WTC11 (cell line): Measurements from ENCODE around the gene CLNK. TPM values are rescaled to one million over a fixed set of nuclear protein-coding genes. Genes with fewer than 3 reads are reported as not detected.

Source experiments
- ATAC-seq: fragments of 200-7000 bp; cut with Tn5 transposase; 2 replicates; pipeline ENCODE4 v1.10.0; 2021; ENCODE audit warnings: mild to moderate bottlenecking, moderate library complexity
- CTCF ChIA-PET: fragments of 300-600 bp; sonication (Branson Sonifier 250); formaldehyde crosslinking; loops from one replicate; lab custom pipeline; 2021; ENCODE audit warnings: antibody characterized with exemption; lab: Charles Lee
- POLR2A ChIA-PET: fragments of 350-600 bp; sonication (Branson Sonifier 250); formaldehyde crosslinking; loops from one replicate; lab custom pipeline; 2021; ENCODE audit warnings: antibody characterized with exemption; lab: Charles Lee
- DNase-seq: peaks from one replicate; pipeline ENCODE4 v3.0.0; 2021; ENCODE audit warnings: low spot score
- H3K27ac Mint-ChIP-seq: 2 replicates; pipeline ENCODE4 v1.8.0; 2021; ENCODE audit warnings: mixed read lengths
- H3K27me3 Mint-ChIP-seq: 2 replicates; pipeline ENCODE4 v1.8.0; 2021; ENCODE audit warnings: low read depth, mild to moderate bottlenecking, moderate library complexity, mixed read lengths
- H3K36me3 Mint-ChIP-seq: 2 replicates; pipeline ENCODE4 v1.8.0; 2021; ENCODE audit warnings: mixed read lengths
- H3K4me1 Mint-ChIP-seq: 2 replicates; pipeline ENCODE4 v1.8.0; 2022; ENCODE audit warnings: mixed read lengths
- H3K4me3 Mint-ChIP-seq: 2 replicates; pipeline ENCODE4 v1.8.0; 2021; ENCODE audit warnings: mild to moderate bottlenecking, moderate library complexity, mixed read lengths
- H3K9me3 Mint-ChIP-seq: 2 replicates; pipeline ENCODE4 v1.8.0; 2021; ENCODE audit warnings: mixed read lengths
- ARID4B ChIP-seq: sonication (generic); formaldehyde crosslinking; IDR thresholded peaks from 2 replicates; pipeline ENCODE4 v1.8.0; 2023; ENCODE audit warnings: missing genetic modification reagents, mild to moderate bottlenecking, borderline replicate concordance
- ATF1 ChIP-seq: sonication (generic); formaldehyde crosslinking; IDR thresholded peaks from 2 replicates; pipeline ENCODE4 v1.8.1; 2023; ENCODE audit warnings: mild to moderate bottlenecking, moderate library complexity, missing genetic modification reagents
- CBFB ChIP-seq: sonication (generic); formaldehyde crosslinking; IDR thresholded peaks from 2 replicates; pipeline ENCODE4 v1.8.1; 2022; ENCODE audit warnings: mild to moderate bottlenecking, low read depth, missing genetic modification reagents
- CREB1 ChIP-seq: sonication (generic); formaldehyde crosslinking; IDR thresholded peaks from 2 replicates; pipeline ENCODE4 v1.8.0; 2023; ENCODE audit warnings: mild to moderate bottlenecking, missing genetic modification reagents
- CTCF ChIP-seq: fragments of 200-600 bp; IDR thresholded peaks from 2 replicates; pipeline ENCODE4 v1.8.0; 2022; ENCODE audit warnings: antibody characterized with exemption
- ESRRA ChIP-seq: sonication (generic); formaldehyde crosslinking; IDR thresholded peaks from 2 replicates; pipeline ENCODE4 v1.8.1; 2022; ENCODE audit warnings: mild to moderate bottlenecking, missing genetic modification reagents, borderline replicate concordance
- IRF2 ChIP-seq: sonication (generic); formaldehyde crosslinking; IDR thresholded peaks from 2 replicates; pipeline ENCODE4 v1.8.0; 2022; ENCODE audit warnings: low read depth, missing genetic modification reagents, borderline replicate concordance
- KAT7 ChIP-seq: sonication (generic); formaldehyde crosslinking; IDR thresholded peaks from 2 replicates; pipeline ENCODE4 v1.8.1; 2023; ENCODE audit warnings: missing genetic modification reagents, mild to moderate bottlenecking, borderline replicate concordance
- MLX ChIP-seq: sonication (generic); formaldehyde crosslinking; IDR thresholded peaks from 2 replicates; pipeline ENCODE4 v1.8.1; 2023; ENCODE audit warnings: mild to moderate bottlenecking, missing genetic modification reagents, moderate library complexity
- TEAD4 ChIP-seq: sonication (generic); formaldehyde crosslinking; IDR thresholded peaks from 2 replicates; pipeline ENCODE4 v1.8.0; 2022; ENCODE audit warnings: mild to moderate bottlenecking, missing genetic modification reagents
- TP53 ChIP-seq: sonication (generic); formaldehyde crosslinking; IDR thresholded peaks from 2 replicates; pipeline ENCODE4 v1.8.1; 2023; ENCODE audit warnings: mild to moderate bottlenecking, missing genetic modification reagents
- ZNF121 ChIP-seq: sonication (generic); formaldehyde crosslinking; IDR thresholded peaks from 2 replicates; pipeline ENCODE4 v1.8.0; 2023; ENCODE audit warnings: missing genetic modification reagents
- ZNF396 ChIP-seq: fragments of 250-450 bp; sonication (Bioruptor Pico); IDR thresholded peaks from 2 replicates; pipeline ENCODE4 v1.8.0; 2021; ENCODE audit warnings: mild to moderate bottlenecking, moderate library complexity, borderline replicate concordance
- ZNF671 ChIP-seq: fragments of 250-450 bp; sonication (Bioruptor Pico); IDR thresholded peaks from 2 replicates; pipeline ENCODE4 v1.8.0; 2021; ENCODE audit warnings: mild to moderate bottlenecking
- ZSCAN18 ChIP-seq: fragments of 250-450 bp; sonication (Bioruptor Pico); IDR thresholded peaks from 2 replicates; pipeline ENCODE4 v2.1.2; 2022; ENCODE audit warnings: mild to moderate bottlenecking, moderate library complexity
- total RNA-seq: library from RNA; stranded (reverse); gene quantifications from 3 replicates; pipeline ENCODE4 v1.2.3, GENCODE V29; 2021
- TF ChIP-seq, protein P1 (sequence below): sonication (generic); formaldehyde crosslinking; IDR thresholded peaks from 2 replicates; pipeline ENCODE4 v1.8.1; 2022; ENCODE audit warnings: missing genetic modification reagents, borderline replicate concordance
- TF ChIP-seq, protein P2 (sequence below): fragments of 250-450 bp; sonication (Bioruptor Pico); IDR thresholded peaks from 2 replicates; pipeline ENCODE4 v1.9.0; 2021; ENCODE audit warnings: mild to moderate bottlenecking
- TF ChIP-seq, protein P3 (sequence below): sonication (generic); formaldehyde crosslinking; IDR thresholded peaks from 2 replicates; pipeline ENCODE4 v1.8.0; 2022; ENCODE audit warnings: mild to moderate bottlenecking, missing genetic modification reagents
- TF ChIP-seq, protein P4 (sequence below): sonication (generic); formaldehyde crosslinking; IDR thresholded peaks from 2 replicates; pipeline ENCODE4 v1.8.1; 2023; ENCODE audit warnings: mild to moderate bottlenecking, missing genetic modification reagents, moderate library complexity

CLNK gene
- total RNA-seq, 1 experiment from 2014 or later = not detected

- TF ChIP-seq MLX (CRISPR knock-in tag) (no peak), ZNF121 (no peak), ZNF671 (CRISPR knock-in tag) (no peak)
Measured at GRCh38 chr4:10599574-10599973, 85.0 kb downstream of the CLNK start (continued).

- Mint-ChIP-seq H3K4me3 (no peak overlapping the region), H3K27ac (no peak overlapping the region)
Measured at GRCh38 chr4:10598829-10599228, 85.7 kb downstream of the CLNK start.

More at GRCh38 chr4:10598829-10599228, 85.7 kb downstream of the CLNK start:
- peaks cover 54% of the 10 kb centered on the region for H3K36me3 Mint-ChIP-seq
- no peak for DNase-seq
- H3K4me1 Mint-ChIP-seq = 0 out of 2 replicates have a peak, but pooled peaks cover 5% of the 10 kb centered on the region
- no peak for TF ChIP-seq ARID4B
- no peak for TF ChIP-seq ATF1 (CRISPR knock-in tag)
- no peak for TF ChIP-seq CREB1 (CRISPR knock-in tag)
- TF ChIP-seq, protein P1, sequence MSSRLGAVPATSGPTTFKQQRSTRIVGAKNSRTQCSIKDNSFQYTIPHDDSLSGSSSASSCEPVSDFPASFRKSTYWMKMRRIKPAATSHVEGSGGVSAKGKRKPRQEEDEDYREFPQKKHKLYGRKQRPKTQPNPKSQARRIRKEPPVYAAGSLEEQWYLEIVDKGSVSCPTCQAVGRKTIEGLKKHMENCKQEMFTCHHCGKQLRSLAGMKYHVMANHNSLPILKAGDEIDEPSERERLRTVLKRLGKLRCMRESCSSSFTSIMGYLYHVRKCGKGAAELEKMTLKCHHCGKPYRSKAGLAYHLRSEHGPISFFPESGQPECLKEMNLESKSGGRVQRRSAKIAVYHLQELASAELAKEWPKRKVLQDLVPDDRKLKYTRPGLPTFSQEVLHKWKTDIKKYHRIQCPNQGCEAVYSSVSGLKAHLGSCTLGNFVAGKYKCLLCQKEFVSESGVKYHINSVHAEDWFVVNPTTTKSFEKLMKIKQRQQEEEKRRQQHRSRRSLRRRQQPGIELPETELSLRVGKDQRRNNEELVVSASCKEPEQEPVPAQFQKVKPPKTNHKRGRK = no peak
- TF ChIP-seq ESRRA = no peak
- no peak for TF ChIP-seq KAT7 (CRISPR knock-in tag)
- TF ChIP-seq ZNF396 = no peak
- TF ChIP-seq TP53 = no peak
- TF ChIP-seq TEAD4 (CRISPR knock-in tag) = no peak
- no peak for TF ChIP-seq ZSCAN18 (CRISPR knock-in tag)
- TF ChIP-seq, protein P2, sequence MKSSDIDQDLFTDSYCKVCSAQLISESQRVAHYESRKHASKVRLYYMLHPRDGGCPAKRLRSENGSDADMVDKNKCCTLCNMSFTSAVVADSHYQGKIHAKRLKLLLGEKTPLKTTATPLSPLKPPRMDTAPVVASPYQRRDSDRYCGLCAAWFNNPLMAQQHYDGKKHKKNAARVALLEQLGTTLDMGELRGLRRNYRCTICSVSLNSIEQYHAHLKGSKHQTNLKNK (CRISPR knock-in tag) = no peak
- TF ChIP-seq CTCF = no peak
- no peak for TF ChIP-seq CBFB
- TF ChIP-seq IRF2 (CRISPR knock-in tag) = no peak
- TF ChIP-seq, protein P3, sequence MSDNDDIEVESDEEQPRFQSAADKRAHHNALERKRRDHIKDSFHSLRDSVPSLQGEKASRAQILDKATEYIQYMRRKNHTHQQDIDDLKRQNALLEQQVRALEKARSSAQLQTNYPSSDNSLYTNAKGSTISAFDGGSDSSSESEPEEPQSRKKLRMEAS = no peak
- TF ChIP-seq, protein P4, sequence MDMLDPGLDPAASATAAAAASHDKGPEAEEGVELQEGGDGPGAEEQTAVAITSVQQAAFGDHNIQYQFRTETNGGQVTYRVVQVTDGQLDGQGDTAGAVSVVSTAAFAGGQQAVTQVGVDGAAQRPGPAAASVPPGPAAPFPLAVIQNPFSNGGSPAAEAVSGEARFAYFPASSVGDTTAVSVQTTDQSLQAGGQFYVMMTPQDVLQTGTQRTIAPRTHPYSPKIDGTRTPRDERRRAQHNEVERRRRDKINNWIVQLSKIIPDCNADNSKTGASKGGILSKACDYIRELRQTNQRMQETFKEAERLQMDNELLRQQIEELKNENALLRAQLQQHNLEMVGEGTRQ (CRISPR knock-in tag) = no peak
- TF ChIP-seq, all 79 proteins: peak for 0
- Mint-ChIP-seq H3K27me3 (peaks cover 13% of the 10 kb centered on the region; the same call in 1 of the 2 replicates), H3K9me3 (peaks cover 73% of the 10 kb centered on the region)
- POLR2A ChIA-PET = no interaction called here
- no peak for ATAC-seq
- CTCF ChIA-PET = no interaction called here
